ENCODE measurements around the gene PPP1R2B.

PPP1R2B gene

DNA sequence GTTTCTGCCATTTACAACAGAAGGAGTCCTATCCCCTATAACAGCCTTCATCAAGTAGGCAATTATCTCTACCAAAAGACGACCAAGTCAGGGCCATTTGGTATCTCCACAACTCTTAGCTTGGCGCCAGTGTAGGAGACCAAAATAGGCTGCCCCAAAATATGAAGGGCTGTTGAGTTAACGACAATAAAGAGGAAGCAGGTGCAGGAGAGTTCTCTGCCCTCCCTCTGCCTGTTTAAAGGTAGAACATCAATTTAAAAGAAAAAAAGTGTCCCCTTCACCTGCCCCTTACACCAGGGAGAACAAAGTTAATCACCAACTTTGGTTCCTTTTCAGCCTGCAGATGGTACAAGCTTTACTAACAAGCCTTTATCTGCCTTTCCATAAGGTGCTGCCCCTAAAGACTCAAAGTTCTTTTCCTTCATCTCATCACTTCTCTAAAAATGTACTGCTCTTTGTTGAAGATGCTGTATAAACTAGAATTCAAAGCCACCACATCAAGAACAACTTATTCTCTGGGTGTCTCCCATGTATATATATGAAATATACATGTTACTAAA, 33.3 kb downstream of the PPP1R2B start:
- no peak for DNase-seq

GRCh38 chr5:156888520-156888919, 38.4 kb downstream of the PPP1R2B start:
- DNase-seq: no peak

- DNase-seq: no peak
Measured at GRCh38 chr5:156892223-156892622, 42.1 kb downstream of the PPP1R2B start.

DNA sequence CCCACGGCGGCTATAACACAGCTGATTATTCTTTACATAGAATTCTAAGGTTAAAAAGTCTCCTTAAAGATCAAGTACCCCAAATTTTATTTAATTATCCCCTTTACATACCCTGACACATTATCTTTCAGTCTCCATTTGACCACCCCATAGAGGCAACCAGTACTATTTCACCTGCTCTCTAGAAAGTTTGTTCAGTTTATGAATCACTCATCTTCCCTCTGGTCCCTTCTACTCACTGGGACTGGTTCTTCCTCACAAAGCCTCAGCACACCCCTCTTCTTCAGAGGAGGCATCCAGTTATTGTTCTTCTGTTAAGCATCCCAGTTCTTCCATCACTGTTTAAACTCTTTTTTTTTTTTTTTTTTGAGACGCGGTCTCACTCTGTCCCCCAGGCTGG, 42.8 kb downstream of the PPP1R2B start:
- DNase-seq: no peak

GRCh38 chr5:156893517-156893916, 43.4 kb downstream of the PPP1R2B start:
- no peak for DNase-seq

DNA sequence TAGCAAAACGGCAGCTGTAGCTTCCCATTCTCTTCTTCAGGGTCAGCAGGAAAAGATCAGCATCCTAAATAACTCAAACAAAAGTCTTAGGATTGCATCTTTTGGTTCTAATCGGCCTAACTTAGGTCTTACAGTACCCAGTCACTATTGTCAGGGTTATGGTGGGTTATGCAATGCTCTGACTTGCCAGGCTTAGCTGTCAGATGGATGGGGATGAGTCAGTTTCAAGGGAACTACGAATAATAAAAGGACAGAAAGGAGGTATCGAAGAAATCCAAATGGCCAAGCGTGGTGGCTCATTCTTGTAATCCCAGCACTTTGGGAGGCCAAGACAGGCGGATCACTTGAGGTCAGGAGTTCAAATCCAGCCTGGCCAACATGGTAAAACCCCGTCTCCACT, 46.5 kb downstream of the PPP1R2B start:
- DNase-seq: no peak
